Hematopoietic multipotent progenitor cell treated with erythropoietin and hydrocortisone succinate and interleukin-3 and kit ligand, for 4 days (in vitro differentiated cells): ENCODE results near the gene TPD52L1.

Experiments
- DNase-seq: peaks from one replicate; pipeline ENCODE4 v3.0.0-alpha.2; 2015

The TPD52L1 gene

DNA sequence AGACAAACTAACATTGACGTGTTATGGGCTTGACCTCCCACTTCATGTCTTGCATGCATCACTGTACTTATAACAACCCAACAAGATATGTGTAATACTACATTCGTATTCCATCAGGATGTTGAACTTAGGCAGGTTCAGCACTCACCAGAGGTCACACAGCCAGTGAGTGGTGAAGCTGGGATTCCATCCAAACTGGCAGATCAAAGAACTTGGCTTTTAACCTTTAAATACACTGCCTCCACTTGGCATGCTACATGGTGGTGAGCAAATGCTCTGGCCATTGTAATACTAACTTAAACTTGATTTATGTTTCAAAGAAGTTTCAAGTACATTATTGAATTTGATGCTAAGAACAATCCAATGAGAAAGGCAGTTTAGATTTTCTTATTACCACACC lies 158.9 kb downstream of the TPD52L1 start:
- no peak for DNase-seq

DNA sequence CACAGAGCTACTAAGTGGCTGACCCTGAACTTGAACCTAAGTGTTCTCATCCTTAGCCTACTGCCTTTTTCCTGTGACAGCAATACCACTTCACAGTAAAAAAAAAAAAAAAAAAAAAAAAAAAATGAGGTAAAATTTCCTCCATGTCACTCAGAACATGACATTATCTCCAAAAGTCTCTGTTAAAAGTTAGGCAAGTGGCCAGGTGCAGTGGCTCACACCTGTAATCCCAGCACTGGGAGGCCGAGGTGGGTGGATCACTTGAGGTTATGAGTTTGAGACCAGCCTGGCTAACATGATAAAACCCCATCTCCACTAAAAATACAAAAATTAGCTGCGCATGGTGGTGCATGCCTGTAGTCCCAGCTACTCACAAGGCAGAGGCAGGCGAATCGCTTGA lies 159.4 kb downstream of the TPD52L1 start:
- DNase-seq = no peak
